ENCODE results near the gene RBM4B.

GRCh38 chr11:66626382-66626781 is 51.3 kb downstream of the RBM4B start:
- TF ChIP-seq YY1 (IDR thresholded peaks at IDR 0.05; ENCODE audit: low read depth) (no peak), EP300 (IDR thresholded peaks at IDR 0.05; ENCODE audit: borderline replicate concordance) (no peak), NFIC (IDR thresholded peaks at IDR 0.05) (no peak), CEBPB (IDR thresholded peaks at IDR 0.05) (no peak), MAX (IDR thresholded peaks at IDR 0.05) (no peak), REST (IDR thresholded peaks at IDR 0.05; ENCODE audit: low read depth) (no peak), RAD21 (IDR thresholded peaks at IDR 0.05; ENCODE audit: low read depth) (no peak), EGR1 (IDR thresholded peaks at IDR 0.05) (no peak), USF1 (IDR thresholded peaks at IDR 0.05) (no peak)

Data from Ishikawa (cell line).